Progenitor cell of endocrine pancreas (in vitro differentiated cells): ENCODE measurements around the gene MBTPS1. TPM values are rescaled to one million over a fixed set of nuclear protein-coding genes. Genes with fewer than 3 reads are reported as not detected.

Experiments used
- DNase-seq: peaks from one replicate; pipeline ENCODE4 v3.0.0; 2021; ENCODE audit warnings: low spot score; ENCODE audit not compliant: unreplicated experiment
- H3K27ac Mint-ChIP-seq: 2 replicates; pipeline ENCODE4 v1.8.0; 2021; ENCODE audit warnings: mild to moderate bottlenecking, moderate library complexity, mixed read lengths
- H3K27me3 Mint-ChIP-seq: 2 replicates; pipeline ENCODE4 v1.8.0; 2021; ENCODE audit warnings: mixed read lengths
- H3K36me3 Mint-ChIP-seq: 2 replicates; pipeline ENCODE4 v1.8.0; 2022; ENCODE audit warnings: mixed read lengths; ENCODE audit not compliant: insufficient read depth
- H3K4me1 Mint-ChIP-seq: 2 replicates; pipeline ENCODE4 v1.8.0; 2021; ENCODE audit warnings: low read depth, mixed read lengths
- H3K4me3 Mint-ChIP-seq: 2 replicates; pipeline ENCODE4 v1.8.0; 2021; ENCODE audit warnings: low read depth, mild to moderate bottlenecking, moderate library complexity, mixed read lengths
- H3K9me3 Mint-ChIP-seq: 2 replicates; pipeline ENCODE4 v1.8.0; 2021; ENCODE audit warnings: low read depth, mixed read lengths
- CTCF ChIP-seq: fragments of 200-600 bp; sonication (generic); IDR thresholded peaks from one replicate; pipeline ENCODE4 v1.5.0; 2021; ENCODE audit warnings: antibody characterized with exemption, mild to moderate bottlenecking; ENCODE audit not compliant: unreplicated experiment
- total RNA-seq: library from RNA; stranded (reverse); gene quantifications from 2 replicates; pipeline ENCODE4 v1.2.1, GENCODE V29; 2021

The MBTPS1 gene
- total RNA-seq, 1 donor from 2014 or later: 94.7 TPM

DNA sequence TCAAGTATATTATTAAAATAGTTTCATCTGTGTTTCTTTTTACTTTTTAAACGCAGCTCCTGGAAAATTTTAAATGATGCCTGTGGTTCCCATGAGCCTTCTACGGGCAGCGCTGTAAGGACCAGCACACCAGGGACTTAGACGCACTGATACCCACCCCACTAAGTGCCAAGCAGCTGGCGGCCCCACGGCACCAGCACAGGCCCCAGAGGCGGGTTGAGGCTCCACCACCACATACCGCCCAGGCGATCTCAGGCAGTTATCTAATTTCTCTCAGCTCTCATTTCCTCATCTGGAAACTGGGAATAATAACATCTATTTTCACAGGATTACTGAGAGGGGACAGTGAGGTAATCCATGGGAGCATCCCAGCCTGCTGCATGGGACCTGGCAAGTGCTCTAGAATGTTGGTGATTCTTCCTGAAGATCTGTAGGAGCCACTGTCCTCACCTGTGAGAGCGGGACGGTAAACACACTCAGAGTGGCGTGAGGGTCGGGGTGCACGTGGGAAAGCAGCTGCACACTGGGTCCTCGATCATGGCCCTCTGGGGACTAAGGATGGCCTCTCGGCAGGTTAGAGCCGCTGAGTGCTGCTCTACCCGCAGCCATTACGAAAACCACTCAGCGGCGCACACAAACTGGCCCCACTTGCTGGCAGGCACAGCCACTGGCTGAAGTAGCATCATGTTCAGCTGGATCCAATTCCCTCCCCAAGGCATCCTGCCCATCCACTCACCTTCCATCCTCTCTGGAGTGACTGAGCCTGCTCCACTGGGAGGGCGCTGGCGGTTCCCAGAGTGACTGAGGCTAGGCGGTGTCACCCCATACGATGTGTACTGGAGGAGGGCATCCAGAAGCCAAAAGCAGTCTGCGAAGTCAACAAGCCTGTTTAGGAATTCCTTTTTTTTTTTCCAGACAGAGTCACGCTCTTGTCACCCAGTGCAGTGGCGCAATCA lies 56.5 kb downstream of the MBTPS1 start:
- H3K36me3 Mint-ChIP-seq: peaks cover 25% of the 10 kb centered on the region
- H3K27ac Mint-ChIP-seq: no peak overlapping the region
- TF ChIP-seq CTCF: no peak
- H3K4me1 Mint-ChIP-seq: peaks cover 4% of the 10 kb centered on the region
- H3K9me3 Mint-ChIP-seq: no peaks in the 10 kb centered on the region
- DNase-seq: no peak
- H3K27me3 Mint-ChIP-seq: no peaks in the 10 kb centered on the region
- H3K4me3 Mint-ChIP-seq: no peak overlapping the region

GRCh38 chr16:84059111-84059510 lies 57.6 kb downstream of the MBTPS1 start:
- Mint-ChIP-seq H3K27ac (no peak overlapping the region), H3K4me1 (peaks cover 4% of the 10 kb centered on the region), H3K4me3 (no peak overlapping the region), H3K36me3 (peaks cover 27% of the 10 kb centered on the region), H3K9me3 (no peaks in the 10 kb centered on the region), H3K27me3 (no peaks in the 10 kb centered on the region)
- DNase-seq: no peak
- no peak for TF ChIP-seq CTCF

DNA sequence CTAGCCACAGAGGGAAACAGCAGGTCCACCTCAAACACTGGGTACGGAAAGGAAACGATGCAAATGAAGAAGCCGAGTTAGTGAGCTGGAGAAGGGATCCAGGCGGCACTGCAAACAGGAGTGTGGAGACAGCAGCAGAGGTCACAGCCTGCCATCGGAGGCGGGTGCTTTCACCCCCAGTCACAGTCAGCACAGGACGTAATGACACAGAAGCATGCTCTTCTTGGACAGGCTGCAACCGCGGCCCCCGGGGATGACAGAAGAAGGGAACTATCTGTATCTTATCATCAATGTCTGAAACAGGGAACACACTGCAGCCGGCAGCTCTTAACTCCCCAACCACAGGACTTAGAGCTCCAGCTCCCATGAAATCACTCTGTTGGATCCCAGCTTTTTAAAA lies 58.1 kb downstream of the MBTPS1 start:
- Mint-ChIP-seq H3K27me3 (no peaks in the 10 kb centered on the region), H3K4me3 (no peak overlapping the region), H3K4me1 (peaks cover 4% of the 10 kb centered on the region), H3K27ac (no peak overlapping the region), H3K36me3 (peaks cover 28% of the 10 kb centered on the region), H3K9me3 (no peaks in the 10 kb centered on the region)
- DNase-seq: no peak
- TF ChIP-seq CTCF: no peak

GRCh38 chr16:84058211-84058610 lies 58.5 kb downstream of the MBTPS1 start:
- Mint-ChIP-seq H3K4me1 (peaks cover 4% of the 10 kb centered on the region), H3K9me3 (no peaks in the 10 kb centered on the region), H3K4me3 (no peak overlapping the region), H3K27me3 (no peaks in the 10 kb centered on the region), H3K27ac (no peak overlapping the region), H3K36me3 (peaks cover 29% of the 10 kb centered on the region)
- TF ChIP-seq CTCF: no peak
- no peak for DNase-seq

GRCh38 chr16:84056933-84057332 lies 59.8 kb downstream of the MBTPS1 start:
- no peak for TF ChIP-seq CTCF
- DNase-seq: no peak
- Mint-ChIP-seq H3K27me3 (no peaks in the 10 kb centered on the region), H3K4me3 (no peak overlapping the region), H3K4me1 (no peaks in the 10 kb centered on the region), H3K9me3 (no peaks in the 10 kb centered on the region), H3K27ac (no peak overlapping the region), H3K36me3 (peaks cover 31% of the 10 kb centered on the region)
